Limb (tissue), 2 donors: Measurements from ENCODE around the gene MYADM.
A peak's percentile ranks its signal among the peaks of the same experiment; 100 is the strongest.
"Not testable (repeated sequence)": the region's sequence is repeated elsewhere in the genome, so short reads cannot be mapped to it uniquely, and the experiment has no call there.

ENCODE experiments used
- DNase-seq, 2 donors: peaks; one replicate each; pipeline ENCODE4 v3.0.0-alpha.2; 2016; ENCODE audit errors: extremely low spot score in 2 of 2

The MYADM gene

GRCh38 chr19:53867225-53868090 is at the start of gene MYADM:
Gene MYADM, plus strand, starts transcription at chr19:53867883. Its CDS starts 5,647 bp downstream, at chr19:53873530.
- peak; percentile 99 to 100 for DNase-seq

GRCh38 chr19:53818756-53819155 is 48.9 kb upstream of the MYADM start:
- DNase-seq, result no peak

- no peak for DNase-seq
Measured at GRCh38 chr19:53819861-53820260, 47.8 kb upstream of the MYADM start.

GRCh38 chr19:53823380-53824120 is 44.1 kb upstream of the MYADM start:
- DNase-seq, result no peak

- no peak for DNase-seq
Measured at GRCh38 chr19:53824134-53824611, 43.5 kb upstream of the MYADM start, which contains the start of gene NLRP12. Gene NLRP12, minus strand, starts transcription at chr19:53824314. Its CDS starts 140 bp downstream, at chr19:53824174.

GRCh38 chr19:53826876-53827275 is 40.8 kb upstream of the MYADM start:
- peak in 1 of 2 donors; percentile 36 for DNase-seq

GRCh38 chr19:53828531-53828930 is 39.2 kb upstream of the MYADM start:
- no peak for DNase-seq

GRCh38 chr19:53832861-53833260 is 34.8 kb upstream of the MYADM start:
- not testable (repeated sequence) for DNase-seq

- DNase-seq, result not testable (repeated sequence)
Measured at GRCh38 chr19:53838446-53838845, 29.2 kb upstream of the MYADM start.

- not testable (repeated sequence) for DNase-seq
Measured at GRCh38 chr19:53840241-53840640, 27.4 kb upstream of the MYADM start.

- DNase-seq, result not testable (repeated sequence)
Measured at GRCh38 chr19:53840914-53841313, 26.8 kb upstream of the MYADM start.

- DNase-seq, result no peak
Measured at GRCh38 chr19:53844849-53845246, 22.8 kb upstream of the MYADM start.

GRCh38 chr19:53847555-53847954 is 20.1 kb upstream of the MYADM start:
- no peak for DNase-seq

GRCh38 chr19:53849237-53849676 is 18.4 kb upstream of the MYADM start:
- DNase-seq, result peak in 1 of 2 donors; percentile 56

GRCh38 chr19:53853707-53854106 is 14.0 kb upstream of the MYADM start:
- no peak for DNase-seq

- DNase-seq, result no peak
Measured at GRCh38 chr19:53864308-53864836, 3.3 kb upstream of the MYADM start.

- no peak for DNase-seq
Measured at GRCh38 chr19:53865523-53865917, 2.2 kb upstream of the MYADM start.

- peak; percentile 88 to 90 for DNase-seq
Measured at GRCh38 chr19:53865918-53866864, 1.5 kb upstream of the MYADM start.

- no peak for DNase-seq
Measured at GRCh38 chr19:53866865-53867224, 838 bp upstream of the MYADM start.

- DNase-seq, result peak in 1 of 2 donors; percentile 80
Measured at GRCh38 chr19:53868091-53868891, 608 bp downstream of the MYADM start.
